K562 (cell line): ENCODE results near the gene TCF4. TPM values are rescaled to one million over a fixed set of nuclear protein-coding genes. Genes with fewer than 3 reads are reported as not detected.

Experiments used
- ATAC-seq: fragments of 200-7000 bp; cut with Tn5 transposase; 3 replicates; pipeline ENCODE4 v1.9.1; 2020; ENCODE audit warnings: moderate library complexity
- BruUV-seq: library from RNA; stranded (reverse); fragments of 400-500 nt; replicated peaks from 2 replicates; lab custom pipeline; 2021; lab: Mats Ljungman, UMichigan
- CTCF ChIA-PET: fragments of 300-600 bp; formaldehyde crosslinking; extraction: SDS; loops from one replicate; lab custom pipeline; 2021; ENCODE audit warnings: low intra/inter-chr PET ratio; lab: Yijun Ruan, JAX
- POLR2A ChIA-PET: fragments of 300-600, 350-650 bp; sonication (Branson Sonifier 250); formaldehyde crosslinking; extraction: SDS; loops from one replicate; lab custom pipeline; 2021; ENCODE audit warnings: antibody characterized with exemption, inconsistent platforms; lab: Yijun Ruan, JAX
- DNase-seq, 4 experiments: peaks; one replicate each; pipeline versions ENCODE4 v3.0.0 to v3.0.0-alpha.2; 2011 to 2018; ENCODE audit warnings: low spot score in 3 of 4, mixed read lengths in 3 of 4; ENCODE audit errors: extremely low read depth in 1 of 4
- FAIRE-seq: peaks from 2 replicates; lab custom pipeline; 2011; peaks lifted over from hg19 to GRCh38; lab: Jason Lieb, UNC
- H2AFZ ChIP-seq: 2 replicates; pipeline ENCODE4 v1.6.0; 2011; ENCODE audit warnings: low read depth, low read length, control low read depth, inconsistent platforms
- H3K27ac ChIP-seq: fragments of 200-600 bp; 3 replicates; pipeline ENCODE4 v1.8.0; 2011; ENCODE audit warnings: low read depth, mild to moderate bottlenecking, control low read depth, inconsistent platforms, low read length, moderate library complexity, mixed read lengths; ENCODE audit errors: extremely low read depth
- H3K27me3 ChIP-seq, 2 experiments: fragments of 300-600 bp in 1 of 2; 2 replicates in 1 of 2; 3 replicates in 1 of 2; pipeline versions ENCODE4 v1.6.0 to v1.8.0; 2011; ENCODE audit warnings: inconsistent platforms in 2 of 2, low read length in 2 of 2, mild to moderate bottlenecking in 1 of 2, mixed read lengths in 1 of 2, moderate library complexity in 1 of 2; ENCODE audit not compliant: control insufficient read depth in 2 of 2, insufficient read depth in 2 of 2
- H3K36me3 ChIP-seq: fragments of 300-600 bp; 3 replicates; pipeline ENCODE4 v1.8.0; 2011; ENCODE audit warnings: mild to moderate bottlenecking, low read length, inconsistent platforms; ENCODE audit not compliant: control insufficient read depth, insufficient read depth
- H3K4me1 ChIP-seq, 2 experiments: fragments of 200-600 bp in 1 of 2; replicated peaks in 1 of 2; 2 replicates in 1 of 2; 3 replicates in 1 of 2; pipeline versions ENCODE4 v1.5.1 to v1.8.0; 2011; ENCODE audit warnings: inconsistent platforms in 2 of 2, low read length in 2 of 2, mild to moderate bottlenecking in 1 of 2, mixed read lengths in 1 of 2, moderate library complexity in 1 of 2; ENCODE audit not compliant: control insufficient read depth in 2 of 2, insufficient read depth in 2 of 2
- H3K4me2 ChIP-seq: 2 replicates; pipeline ENCODE4 v1.6.1; 2011; ENCODE audit warnings: low read length, control low read depth, inconsistent platforms, mixed read lengths; ENCODE audit not compliant: insufficient read depth
- H3K4me3 ChIP-seq: fragments of 200-600 bp; sonication (generic), shearing (Covaris generic); 2 replicates; pipeline ENCODE4 v1.5.1; 2016; ENCODE audit warnings: control low read depth, inconsistent platforms
- H3K79me2 ChIP-seq: fragments of 200-600 bp; 3 replicates; pipeline ENCODE4 v1.8.0; 2011; ENCODE audit warnings: low read length, inconsistent platforms; ENCODE audit not compliant: control insufficient read depth, insufficient read depth
- H3K9ac ChIP-seq, 2 experiments: 2 replicates each; pipeline versions ENCODE4 v1.6.0 to v1.6.1; 2011; ENCODE audit warnings: low read depth in 2 of 2, low read length in 2 of 2, control low read depth in 1 of 2, inconsistent platforms in 1 of 2, mild to moderate bottlenecking in 1 of 2, mixed read lengths in 1 of 2; ENCODE audit not compliant: insufficient read depth in 1 of 2
- H3K9me1 ChIP-seq: one replicate; pipeline ENCODE4 v1.6.0; 2011; ENCODE audit warnings: inconsistent platforms, mild to moderate bottlenecking, low read length, moderate library complexity; ENCODE audit not compliant: control insufficient read depth, insufficient read depth
- H3K9me3 ChIP-seq: replicated peaks from 2 replicates; pipeline ENCODE4 v1.5.1; 2011; ENCODE audit warnings: low read depth, low read length, inconsistent platforms; ENCODE audit not compliant: control insufficient read depth, insufficient read depth
- H4K20me1 ChIP-seq: replicated peaks from 2 replicates; pipeline ENCODE4 v1.6.1; 2011; ENCODE audit warnings: low read length, inconsistent platforms, mixed read lengths; ENCODE audit not compliant: control insufficient read depth, insufficient read depth
- CBFA2T2 ChIP-seq: fragments of 450-650 bp; conservative IDR thresholded peaks from 2 replicates; pipeline ENCODE4 v1.6.1; 2017; ENCODE audit warnings: mild to moderate bottlenecking
- IRF1 ChIP-seq: sonication (generic); formaldehyde crosslinking; IDR thresholded peaks from 2 replicates; pipeline ENCODE4 v1.8.0; 2022; ENCODE audit warnings: missing genetic modification reagents, mild to moderate bottlenecking, borderline replicate concordance
- MXD1 ChIP-seq: fragments of 250-450 bp; sonication (Bioruptor Pico); IDR thresholded peaks from 2 replicates; pipeline ENCODE4 v1.8.0; 2021; ENCODE audit warnings: borderline replicate concordance, mild to moderate bottlenecking, moderate library complexity; ENCODE audit not compliant: poor library complexity, severe bottlenecking
- PHF21A ChIP-seq: fragments of 450-650 bp; IDR thresholded peaks from 2 replicates; pipeline ENCODE4 v1.6.1; 2017; ENCODE audit warnings: low read depth, borderline replicate concordance
- SOX6 ChIP-seq: fragments of 450-650 bp; IDR thresholded peaks from 2 replicates; pipeline ENCODE4 v1.6.1; 2014; ENCODE audit warnings: mild to moderate bottlenecking
- SPI1 ChIP-seq: IDR thresholded peaks from 2 replicates; pipeline ENCODE4 v1.6.1; 2011; ENCODE audit warnings: low read depth, low read length, control low read depth, borderline replicate concordance
- TARDBP ChIP-seq: fragments of 450-650 bp; IDR thresholded peaks from 2 replicates; pipeline ENCODE4 v1.6.1; 2016
- TCF3 ChIP-seq: sonication (generic); formaldehyde crosslinking; IDR thresholded peaks from 2 replicates; pipeline ENCODE4 v1.4.0; 2020; ENCODE audit warnings: mild to moderate bottlenecking, missing genetic modification reagents
- ZBTB43 ChIP-seq: sonication (generic); formaldehyde crosslinking; IDR thresholded peaks from 2 replicates; pipeline ENCODE4 v1.8.0; 2023; ENCODE audit warnings: mild to moderate bottlenecking, missing genetic modification reagents
- ZFP30 ChIP-seq: fragments of 250-450 bp; sonication (Bioruptor Pico); IDR thresholded peaks from 2 replicates; pipeline ENCODE4 v1.8.0; 2022; ENCODE audit warnings: moderate library complexity, mild to moderate bottlenecking, inconsistent platforms, borderline replicate concordance
- ZNF24 ChIP-seq: fragments of 450-650 bp; IDR thresholded peaks from 2 replicates; pipeline ENCODE4 v1.6.1; 2016
- ZSCAN29 ChIP-seq: fragments of 450-650 bp; IDR thresholded peaks from 2 replicates; pipeline ENCODE4 v1.6.1; 2017
- WGBS: fragments of 100-300 bp; shearing (Covaris generic); methylation state at CpG from one replicate; pipeline ENCODE4 v1.1.6; 2016; ENCODE audit warnings: low coverage, mixed read lengths; ENCODE audit not compliant: insufficient coverage; ENCODE audit errors: missing lambda C conversion rate; 5-methylcytosine and 5-hydroxymethylcytosine counted together
- in situ Hi-C: fragments of 300-500 bp; cut with MboI; formaldehyde crosslinking; loops from 4 replicates; pipeline ENCODE4 v1.15.0; 2018; ENCODE audit warnings: inconsistent platforms, mixed read lengths
- intact Hi-C: fragments of 100-400 bp; cut with micrococcal nuclease; formaldehyde crosslinking; loops from 2 replicates; pipeline ENCODE4 v1.14.2; 2022
- polyA plus RNA-seq, 8 experiments: library from polyadenylated mRNA; depleted of rRNA in 4 of 8; stranded (reverse) in 5 of 8; unstranded in 3 of 8; fragments of >200 nt; fragmentation: Nextera tagmentation in 2 of 8; fragmentation: Illumina TruSeq in 1 of 8; extraction: Ambion mirVana in 2 of 8; extraction: Trizol in 1 of 8; gene quantifications; 2 replicates each; pipeline versions ENCODE4 v1.2.1 to v1.2.3, GENCODE V29; 2011 to 2014; ENCODE audit warnings: inconsistent platforms in 1 of 8, missing spikeins in 1 of 8
- total RNA-seq, 7 experiments: library from RNA; depleted of rRNA in 6 of 7; stranded (reverse); fragments of >200 nt in 6 of 7; fragmentation: Illumina TruSeq in 2 of 7; extraction: Trizol in 2 of 7; gene quantifications; 2 replicates each; pipeline versions ENCODE4 v1.2.1 to v1.2.3, GENCODE V29; 2011 to 2021; ENCODE audit warnings: low replicate concordance in 1 of 7
- TF ChIP-seq, protein P1 (sequence below): fragments of 450-650 bp; formaldehyde crosslinking; IDR thresholded peaks from 2 replicates; pipeline ENCODE4 v1.4.0; 2022; ENCODE audit warnings: missing genetic modification characterization

TCF4 gene
- total and polyA plus RNA-seq, 9 of the 15 experiments (the other 6 are each of a cell fraction or from before 2014, with no cell fraction given): 4.8 to 24.7 (median 15.2) TPM

- BruUV-seq: no TSS peak
- H3K4me3 ChIP-seq: no peak overlapping the region
- H4K20me1 ChIP-seq: no peaks in the 10 kb centered on the region
- FAIRE-seq (no peak), ATAC-seq (no peak), DNase-seq (no peak)
- H3K9me1 ChIP-seq: no peaks in the 10 kb centered on the region
- in situ Hi-C loops (no loop called here), intact Hi-C loops (no loop called here)
- CTCF ChIA-PET: no interaction called here
- no peak overlapping the region for H2AFZ ChIP-seq
- H3K4me2 ChIP-seq: no peak overlapping the region
- H3K27ac ChIP-seq: no peak overlapping the region
- TF ChIP-seq SPI1 (no peak), ZNF24 (no peak), ZSCAN29 (no peak), ZBTB43 (CRISPR knock-in tag) (no peak)
- WGBS: 89% methylated on average over 1 of the region's 1 CpG
- peaks cover 6 to 29% of the 10 kb centered on the region in 2 experiments; a peak in 4 of 5 replicates for H3K4me1 ChIP-seq
- H3K79me2 ChIP-seq: peaks cover 34% of the 10 kb centered on the region
- no peaks in the 10 kb centered on the region for H3K9me3 ChIP-seq
- H3K27me3 ChIP-seq: no peaks in the 10 kb centered on the region
- POLR2A ChIA-PET: no interaction called here
- no peaks in the 10 kb centered on the region for H3K36me3 ChIP-seq
- H3K9ac ChIP-seq: no peak overlapping the region
Measured at GRCh38 chr18:55544014-55544413, 44.0 kb downstream of the TCF4 start.

GRCh38 chr18:55543130-55543704, 44.8 kb downstream of the TCF4 start:
- BruUV-seq: no TSS peak
- Histone ChIP-seq H2AFZ (no peak overlapping the region), H4K20me1 (no peaks in the 10 kb centered on the region), H3K4me1 (peaks cover 0 to 21% of the 10 kb centered on the region in 2 experiments; a peak in 2 of 5 replicates), H3K4me3 (no peak overlapping the region), H3K27ac (no peak overlapping the region; the same call in 2 of the 3 replicates), H3K9me1 (no peaks in the 10 kb centered on the region), H3K4me2 (no peak overlapping the region; the same call in 1 of the 2 replicates), H3K9me3 (no peaks in the 10 kb centered on the region), H3K36me3 (no peaks in the 10 kb centered on the region), H3K79me2 (peaks cover 26% of the 10 kb centered on the region), H3K27me3 (no peaks in the 10 kb centered on the region), H3K9ac (no peak overlapping the region; a peak in 1 of 4 replicates)
- peak in 1 of 4 experiments; percentile 7 for DNase-seq
- POLR2A ChIA-PET: interaction anchor here (0.6 kb wide), 1 partner anchor 439 kb away, joined by 3 read pairs; no protein-coding TSS in a partner anchor
- intact Hi-C loops (no loop called here), in situ Hi-C loops (no loop called here)
- WGBS: 28% methylated on average over 2 of the region's 2 CpGs
- CTCF ChIA-PET: no interaction called here
- FAIRE-seq: no peak
- ATAC-seq: no peak; the same call in 2 of the 3 replicates
- no peak for TF ChIP-seq MXD1 (CRISPR knock-in tag)
- TF ChIP-seq, protein P1, sequence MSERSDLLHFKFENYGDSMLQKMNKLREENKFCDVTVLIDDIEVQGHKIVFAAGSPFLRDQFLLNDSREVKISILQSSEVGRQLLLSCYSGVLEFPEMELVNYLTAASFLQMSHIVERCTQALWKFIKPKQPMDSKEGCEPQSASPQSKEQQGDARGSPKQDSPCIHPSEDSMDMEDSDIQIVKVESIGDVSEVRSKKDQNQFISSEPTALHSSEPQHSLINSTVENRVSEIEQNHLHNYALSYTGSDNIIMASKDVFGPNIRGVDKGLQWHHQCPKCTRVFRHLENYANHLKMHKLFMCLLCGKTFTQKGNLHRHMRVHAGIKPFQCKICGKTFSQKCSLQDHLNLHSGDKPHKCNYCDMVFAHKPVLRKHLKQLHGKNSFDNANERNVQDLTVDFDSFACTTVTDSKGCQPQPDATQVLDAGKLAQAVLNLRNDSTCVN (CRISPR knock-in tag): no peak
- TF ChIP-seq CBFA2T2: peak; percentile 42
- peak; percentile 23; the same call in 1 of the 2 replicates for TF ChIP-seq TCF3
- no peak for TF ChIP-seq TARDBP
- no peak for TF ChIP-seq PHF21A
- no peak for TF ChIP-seq IRF1 (CRISPR knock-in tag)
- no peak for TF ChIP-seq ZFP30 (CRISPR knock-in tag)
- peak; percentile 50 for TF ChIP-seq SOX6
